HCT116 (cell line): ENCODE results near the gene CHRNA4.

Experiments used
- CTCF ChIP-seq, 3 experiments: fragments of 200-600 bp in 1 of 3; sonication (generic) in 1 of 3; IDR thresholded peaks in 2 of 3; conservative IDR thresholded peaks in 1 of 3; 2 replicates each; pipeline ENCODE4 v1.5.1; 2012 to 2017; ENCODE audit warnings: low read depth in 2 of 3, low read length in 2 of 3, antibody characterized with exemption in 1 of 3, borderline replicate concordance in 1 of 3, control low read depth in 1 of 3, mild to moderate bottlenecking in 1 of 3, mixed read lengths in 1 of 3, mixed run types in 1 of 3, moderate library complexity in 1 of 3; ENCODE audit not compliant: insufficient read depth in 1 of 3
- EZH2 ChIP-seq: fragments of 200-600 bp; sonication (generic); IDR thresholded peaks from 2 replicates; pipeline ENCODE4 v1.6.1; 2017; ENCODE audit warnings: antibody characterized with exemption, mixed run types
- POLR2A ChIP-seq: IDR thresholded peaks from 2 replicates; pipeline ENCODE4 v1.7.0; 2011; ENCODE audit warnings: borderline replicate concordance; ENCODE audit not compliant: insufficient read depth, insufficient read length; ENCODE audit errors: extremely low read depth
- POLR2AphosphoS5 ChIP-seq: IDR thresholded peaks from 2 replicates; pipeline ENCODE4 v1.6.1; 2011; ENCODE audit warnings: mild to moderate bottlenecking, low read depth, low read length, moderate library complexity
- RAD21 ChIP-seq: IDR thresholded peaks from 2 replicates; pipeline ENCODE4 v1.6.1; 2012; ENCODE audit warnings: low read depth, mild to moderate bottlenecking
- SP1 ChIP-seq: IDR thresholded peaks from 2 replicates; pipeline ENCODE4 v1.6.1; 2012; ENCODE audit warnings: low read depth
- YY1 ChIP-seq: IDR thresholded peaks from 2 replicates; pipeline ENCODE4 v1.6.1; 2011; ENCODE audit warnings: low read length, low read depth, moderate library complexity, mild to moderate bottlenecking; ENCODE audit not compliant: insufficient replicate concordance; ENCODE audit errors: extremely low read depth
- ZFX ChIP-seq: fragments of 450-650 bp; IDR thresholded peaks from 2 replicates; pipeline ENCODE4 v1.6.1; 2017
- ZNF274 ChIP-seq: fragments of 200-500 bp; sonication (Bioruptor generic); IDR thresholded peaks from 2 replicates; pipeline ENCODE4 v1.6.1; 2014; ENCODE audit warnings: mild to moderate bottlenecking, low read depth, low read length, inconsistent platforms
- TF ChIP-seq, protein P1 (sequence below): IDR thresholded peaks from 2 replicates; pipeline ENCODE4 v1.6.1; 2012; ENCODE audit warnings: low read depth
- TF ChIP-seq, protein P2 (sequence below): IDR thresholded peaks from 2 replicates; pipeline ENCODE4 v1.6.1; 2012

DNA sequence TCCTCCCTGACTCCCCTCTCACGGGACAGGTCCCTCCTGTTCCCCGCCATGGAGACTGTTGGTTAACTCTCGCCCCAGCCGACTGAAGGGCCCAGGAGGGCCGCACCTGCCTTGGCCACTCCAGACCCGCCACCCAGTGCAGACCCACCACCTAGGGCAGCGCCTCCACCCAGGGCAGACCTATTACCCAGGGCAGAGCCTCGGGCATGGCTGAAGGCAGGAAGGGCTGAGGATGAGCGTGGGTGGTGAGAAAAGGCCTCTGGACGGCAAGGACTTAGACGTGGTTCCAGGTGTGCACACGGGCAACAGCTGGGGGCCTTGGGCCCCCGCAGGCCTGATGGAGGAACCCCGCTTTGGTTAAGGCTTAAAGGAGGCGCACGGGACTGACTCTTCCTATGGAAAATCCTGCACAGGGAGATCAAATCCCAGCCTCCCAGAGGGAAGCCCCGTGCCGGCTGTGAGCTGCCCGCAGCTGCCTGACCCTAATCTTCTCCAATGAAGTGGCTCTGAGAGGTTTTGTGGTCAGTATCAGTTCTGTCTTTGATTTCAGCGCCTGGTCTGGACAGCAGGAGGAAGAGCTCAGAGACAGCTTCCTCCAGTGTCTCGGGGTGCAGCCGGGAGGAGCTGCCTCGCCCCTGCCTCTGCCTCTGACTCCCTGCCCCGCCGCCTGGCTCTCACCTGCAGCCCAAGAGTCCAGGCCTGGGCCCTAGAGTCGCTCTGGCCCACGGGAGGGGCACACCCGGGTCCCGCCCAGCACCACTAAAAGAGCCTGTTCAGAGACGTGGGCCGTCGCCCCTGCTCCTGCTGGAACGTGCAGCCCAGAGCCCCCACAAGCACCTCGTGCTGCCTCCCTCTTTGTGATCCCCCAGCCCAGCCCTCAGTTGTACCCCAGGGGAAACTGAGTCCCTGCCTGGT, 12.1 kb upstream of the CHRNA4 start:
- TF ChIP-seq CTCF (IDR thresholded peaks at IDR 0.05 in 2 of 3, conservative IDR thresholded peaks at IDR 0.05 in 1 of 3; ENCODE audit: borderline replicate concordance in 1 of 3, insufficient read depth in 1 of 3, low read depth in 2 of 3, low read length in 2 of 3) (no peak), YY1 (no peak), POLR2AphosphoS5 (no peak), EZH2 (no peak), POLR2A (no peak), ZNF274 (no peak), SP1 (no peak), RAD21 (no peak), ZFX (no peak)
- TF ChIP-seq, protein P1, sequence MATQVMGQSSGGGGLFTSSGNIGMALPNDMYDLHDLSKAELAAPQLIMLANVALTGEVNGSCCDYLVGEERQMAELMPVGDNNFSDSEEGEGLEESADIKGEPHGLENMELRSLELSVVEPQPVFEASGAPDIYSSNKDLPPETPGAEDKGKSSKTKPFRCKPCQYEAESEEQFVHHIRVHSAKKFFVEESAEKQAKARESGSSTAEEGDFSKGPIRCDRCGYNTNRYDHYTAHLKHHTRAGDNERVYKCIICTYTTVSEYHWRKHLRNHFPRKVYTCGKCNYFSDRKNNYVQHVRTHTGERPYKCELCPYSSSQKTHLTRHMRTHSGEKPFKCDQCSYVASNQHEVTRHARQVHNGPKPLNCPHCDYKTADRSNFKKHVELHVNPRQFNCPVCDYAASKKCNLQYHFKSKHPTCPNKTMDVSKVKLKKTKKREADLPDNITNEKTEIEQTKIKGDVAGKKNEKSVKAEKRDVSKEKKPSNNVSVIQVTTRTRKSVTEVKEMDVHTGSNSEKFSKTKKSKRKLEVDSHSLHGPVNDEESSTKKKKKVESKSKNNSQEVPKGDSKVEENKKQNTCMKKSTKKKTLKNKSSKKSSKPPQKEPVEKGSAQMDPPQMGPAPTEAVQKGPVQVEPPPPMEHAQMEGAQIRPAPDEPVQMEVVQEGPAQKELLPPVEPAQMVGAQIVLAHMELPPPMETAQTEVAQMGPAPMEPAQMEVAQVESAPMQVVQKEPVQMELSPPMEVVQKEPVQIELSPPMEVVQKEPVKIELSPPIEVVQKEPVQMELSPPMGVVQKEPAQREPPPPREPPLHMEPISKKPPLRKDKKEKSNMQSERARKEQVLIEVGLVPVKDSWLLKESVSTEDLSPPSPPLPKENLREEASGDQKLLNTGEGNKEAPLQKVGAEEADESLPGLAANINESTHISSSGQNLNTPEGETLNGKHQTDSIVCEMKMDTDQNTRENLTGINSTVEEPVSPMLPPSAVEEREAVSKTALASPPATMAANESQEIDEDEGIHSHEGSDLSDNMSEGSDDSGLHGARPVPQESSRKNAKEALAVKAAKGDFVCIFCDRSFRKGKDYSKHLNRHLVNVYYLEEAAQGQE: no peak
- TF ChIP-seq, protein P2, sequence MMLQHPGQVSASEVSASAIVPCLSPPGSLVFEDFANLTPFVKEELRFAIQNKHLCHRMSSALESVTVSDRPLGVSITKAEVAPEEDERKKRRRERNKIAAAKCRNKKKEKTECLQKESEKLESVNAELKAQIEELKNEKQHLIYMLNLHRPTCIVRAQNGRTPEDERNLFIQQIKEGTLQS: no peak
